Limb (tissue), 2 donors: ENCODE measurements around the gene ANKFN1.

Experiments
- DNase-seq, 2 donors: peaks; one replicate each; pipeline ENCODE4 v3.0.0-alpha.2; 2016; ENCODE audit errors: extremely low spot score in 2 of 2

Gene ANKFN1

GRCh38 chr17:56146534-56146933 is 6.7 kb upstream of the ANKFN1 start:
- DNase-seq = no peak

DNA sequence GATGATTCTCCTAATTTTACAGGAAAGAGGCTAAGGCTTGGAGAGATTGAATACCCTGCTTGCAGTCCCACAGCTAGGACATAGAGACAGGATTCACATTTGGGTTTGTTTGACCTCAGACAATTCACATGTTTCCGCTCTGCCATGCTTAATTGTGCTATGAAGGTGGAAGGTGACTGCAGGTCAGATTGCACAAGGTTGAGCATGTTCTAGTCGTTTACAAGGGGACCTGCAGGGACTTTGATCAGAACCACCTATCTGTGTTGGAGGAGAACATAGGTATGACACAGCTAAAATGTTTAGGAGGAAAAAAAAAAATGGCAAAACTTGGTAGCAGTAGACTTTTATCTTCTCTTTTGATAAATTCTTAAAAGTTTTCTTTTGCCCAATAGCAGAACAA is 4.9 kb upstream of the ANKFN1 start:
- DNase-seq = no peak

- no peak for DNase-seq
These were observed 3.8 kb upstream of the ANKFN1 start for GRCh38 chr17:56149266-56150036.

- no peak for DNase-seq
These were observed 2.6 kb upstream of the ANKFN1 start for GRCh38 chr17:56150649-56151048.

DNA sequence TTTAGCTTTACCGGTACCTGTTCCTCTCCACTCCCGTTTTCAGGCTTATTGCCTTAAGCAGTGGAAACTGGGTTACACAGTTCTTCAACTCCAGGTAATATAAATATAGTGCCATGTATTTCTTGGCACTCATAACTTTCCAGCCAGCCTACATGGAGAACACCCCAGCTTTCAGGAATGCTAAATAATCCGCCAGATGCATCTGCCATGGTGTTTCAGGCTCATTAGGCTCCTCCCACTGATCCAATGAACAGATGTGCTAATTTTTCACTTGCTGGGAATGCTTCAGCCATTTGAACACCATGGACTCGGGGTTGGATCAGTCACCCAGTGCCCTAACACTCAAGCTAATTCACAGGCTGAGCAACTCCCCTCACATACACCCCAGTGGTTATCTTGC is 4.6 kb downstream of the ANKFN1 start:
- no peak for DNase-seq

- no peak for DNase-seq
These were observed 5.1 kb downstream of the ANKFN1 start for GRCh38 chr17:56158344-56158743.

DNA sequence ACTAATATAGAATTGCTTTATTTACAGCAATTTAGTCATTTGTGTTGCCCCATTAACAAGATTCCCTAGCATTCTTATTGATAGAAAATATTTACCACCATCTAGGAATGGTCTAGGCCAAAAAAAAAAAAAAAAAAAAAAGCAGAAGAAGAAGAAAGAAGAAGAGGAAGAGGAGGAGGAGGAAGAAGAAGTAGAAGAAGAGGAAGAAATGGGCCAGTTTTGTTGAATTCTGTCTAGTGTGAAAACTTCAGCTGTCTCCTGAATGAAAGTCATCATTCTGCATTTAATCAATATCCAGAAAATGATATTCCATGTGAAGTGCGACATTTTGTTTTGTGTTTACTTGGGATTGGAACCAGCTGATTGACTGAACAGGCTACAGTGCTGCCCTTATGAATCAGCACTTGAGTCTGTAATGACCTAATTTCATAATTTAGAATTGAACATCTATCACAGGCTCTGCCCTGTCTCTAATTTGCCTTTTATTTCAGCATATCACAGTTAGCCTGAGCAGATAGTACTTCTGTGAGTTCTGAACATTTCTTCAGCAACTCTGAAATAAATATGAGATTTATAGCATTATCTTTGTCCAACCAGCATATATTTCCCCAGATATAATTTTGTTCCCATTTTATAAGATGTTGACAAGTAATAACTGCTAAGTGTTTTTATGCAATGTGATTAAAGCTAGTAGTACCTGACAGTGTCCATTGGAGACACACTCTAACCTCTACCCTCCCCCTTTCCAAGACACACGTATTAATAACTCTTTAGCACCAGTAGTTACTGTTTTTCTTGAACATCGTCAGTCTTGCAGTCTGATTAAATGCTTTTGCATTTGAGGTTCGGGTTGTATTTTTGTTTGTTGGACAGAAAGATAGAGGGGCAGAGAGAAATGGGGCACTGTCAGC is 5.9 kb downstream of the ANKFN1 start:
- no peak for DNase-seq

DNA sequence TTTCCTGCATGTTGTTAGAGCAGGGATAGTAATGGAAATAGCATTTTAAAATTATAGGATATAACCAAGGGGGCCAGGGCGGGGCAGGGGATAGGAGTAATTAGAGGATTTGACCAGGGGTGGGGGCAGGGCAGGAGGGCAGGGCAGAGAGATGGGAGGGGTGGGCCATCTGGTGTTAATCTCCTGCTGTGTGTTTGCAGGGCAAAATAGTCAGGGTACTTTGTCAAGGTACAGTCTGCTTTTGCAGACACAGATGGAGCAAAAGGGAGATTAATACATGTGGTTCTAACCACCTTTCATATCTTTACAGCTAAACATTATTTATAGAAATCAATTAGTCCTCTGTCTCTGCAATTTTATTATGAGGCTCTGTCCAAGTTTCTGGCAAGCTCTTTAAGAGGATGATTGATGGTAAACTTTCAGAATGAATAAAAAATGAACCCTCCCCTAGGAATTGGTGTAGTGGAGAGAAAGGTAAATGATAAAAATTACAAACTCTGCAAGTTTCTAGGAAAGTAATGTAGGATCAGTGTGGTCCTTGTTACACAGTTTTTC is 6.6 kb downstream of the ANKFN1 start:
- DNase-seq = no peak

DNA sequence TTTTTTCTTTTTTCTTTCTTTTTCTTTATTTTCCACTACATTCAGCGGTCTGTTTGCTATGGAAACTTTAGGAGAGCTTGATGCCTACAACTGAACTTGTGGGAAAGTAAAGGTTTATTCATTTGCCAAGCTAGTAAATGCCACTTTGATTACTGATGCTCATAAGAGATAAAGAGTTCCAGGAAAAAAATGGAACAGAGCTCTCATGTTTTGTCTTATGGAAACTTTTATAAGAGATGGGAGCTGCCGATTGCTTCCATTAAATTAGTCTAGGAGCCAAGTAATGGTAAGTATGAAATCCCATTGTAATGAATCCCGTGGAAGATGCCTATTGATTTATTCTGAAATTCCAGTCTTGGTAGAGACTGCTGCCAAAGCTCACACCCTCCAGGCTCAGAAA is 7.1 kb downstream of the ANKFN1 start:
- DNase-seq = no peak

- no peak for DNase-seq
These were observed 11.9 kb downstream of the ANKFN1 start for GRCh38 chr17:56165072-56165641.

GRCh38 chr17:56167491-56167890 is 14.2 kb downstream of the ANKFN1 start:
- no peak for DNase-seq

DNA sequence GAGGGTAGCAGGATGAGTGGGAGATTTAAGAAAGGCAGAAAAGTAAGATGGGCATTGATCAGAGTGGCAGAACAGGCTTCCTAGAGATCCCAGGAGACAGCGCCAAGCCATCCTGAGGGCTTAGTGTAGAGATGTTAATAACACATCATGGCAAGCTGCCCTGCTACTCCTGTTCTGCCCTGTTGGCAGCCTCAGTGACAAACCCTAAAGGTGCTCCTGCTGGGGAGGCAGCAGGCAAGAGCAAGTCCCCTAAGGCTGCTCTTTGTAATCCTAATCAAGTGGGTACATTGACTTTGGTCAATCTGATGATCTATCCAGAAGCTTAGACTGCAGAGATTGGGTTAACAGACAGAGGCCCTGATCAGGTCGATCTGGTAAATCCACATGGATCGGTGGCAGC is 16.3 kb downstream of the ANKFN1 start:
- no peak for DNase-seq

DNA sequence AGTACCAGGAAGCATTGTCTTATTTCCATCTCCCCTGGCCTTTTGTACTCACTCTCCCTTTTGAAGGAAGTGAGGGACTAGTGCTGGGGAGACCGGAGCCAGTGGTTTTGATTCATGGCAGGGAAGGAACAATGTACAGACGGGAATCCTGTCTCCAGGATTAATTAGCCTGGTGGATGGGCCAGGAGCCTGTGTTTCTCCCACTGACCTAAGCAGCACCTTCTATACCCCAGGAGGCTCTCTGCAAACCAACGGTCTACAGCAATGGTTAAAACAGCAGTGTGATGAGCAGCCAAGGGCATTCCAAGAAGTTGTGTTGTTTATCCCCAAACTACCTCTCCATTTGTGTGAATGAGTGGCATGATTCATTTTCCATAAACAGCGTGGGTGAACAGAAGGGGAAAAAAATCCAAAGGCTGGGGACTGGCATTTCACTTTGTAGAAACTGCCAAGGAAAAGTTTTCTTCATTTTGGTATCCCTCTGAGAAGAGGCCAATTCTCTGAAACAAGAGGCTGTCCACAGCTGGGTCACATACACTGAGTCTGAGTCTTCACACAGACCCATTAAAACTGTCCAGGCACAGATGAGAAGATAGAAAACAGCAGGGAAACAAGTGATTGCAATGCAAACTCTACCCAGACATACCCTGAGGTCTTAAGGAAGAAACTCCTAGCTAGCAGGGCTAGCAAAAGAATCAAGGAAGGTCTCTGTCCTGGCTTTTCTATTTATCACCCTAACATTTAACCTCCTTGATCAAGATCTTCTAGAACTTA is 18.1 kb downstream of the ANKFN1 start:
- DNase-seq = no peak

DNA sequence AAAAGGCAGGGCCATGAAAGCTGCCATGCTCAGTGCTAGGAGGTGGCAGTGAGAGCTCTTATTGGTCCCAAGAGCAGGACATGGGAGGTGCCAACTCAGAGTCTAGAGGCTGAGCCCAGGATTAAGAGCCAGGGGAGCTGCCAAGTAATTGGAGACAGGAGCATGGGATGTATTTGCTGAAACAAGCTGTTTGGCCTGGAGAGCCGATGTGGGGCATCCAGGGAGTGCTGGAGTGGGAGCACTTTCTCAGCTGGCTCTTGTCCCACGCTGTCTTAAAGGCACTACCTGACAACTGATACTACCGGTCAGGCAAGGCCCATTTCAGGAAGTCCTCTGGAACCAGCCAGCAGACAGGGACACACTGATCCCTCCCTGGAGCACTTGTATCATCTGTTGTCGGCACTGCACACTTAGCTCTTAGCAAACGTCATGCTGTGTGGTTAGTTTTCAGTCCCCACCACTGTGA is 19.3 kb downstream of the ANKFN1 start:
- DNase-seq = peak; percentile 41 to 57

DNA sequence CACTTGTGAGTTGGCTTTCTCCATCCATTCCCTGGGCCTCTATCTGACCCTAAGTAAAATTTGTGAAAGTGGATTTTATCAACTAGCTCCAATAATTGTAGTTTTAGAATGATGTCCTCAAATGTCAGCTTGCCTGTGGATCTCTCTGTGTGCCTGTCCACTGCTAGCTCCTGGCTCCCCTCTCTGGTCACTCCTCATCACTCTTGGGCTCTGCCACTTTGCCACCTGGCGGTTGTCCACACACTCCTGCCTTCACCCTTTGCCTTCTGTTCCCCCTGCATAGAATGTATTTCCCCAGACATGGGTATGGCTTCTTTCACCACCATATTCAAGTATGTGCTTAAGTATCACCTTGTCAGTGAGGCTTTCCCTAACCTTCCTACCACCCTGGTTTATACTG is 19.8 kb downstream of the ANKFN1 start:
- no peak for DNase-seq

- DNase-seq = peak in 1 of 2 donors; percentile 28
These were observed 20.9 kb downstream of the ANKFN1 start for GRCh38 chr17:56173958-56174835.

GRCh38 chr17:56175299-56175955 is 22.2 kb downstream of the ANKFN1 start:
- no peak for DNase-seq

DNA sequence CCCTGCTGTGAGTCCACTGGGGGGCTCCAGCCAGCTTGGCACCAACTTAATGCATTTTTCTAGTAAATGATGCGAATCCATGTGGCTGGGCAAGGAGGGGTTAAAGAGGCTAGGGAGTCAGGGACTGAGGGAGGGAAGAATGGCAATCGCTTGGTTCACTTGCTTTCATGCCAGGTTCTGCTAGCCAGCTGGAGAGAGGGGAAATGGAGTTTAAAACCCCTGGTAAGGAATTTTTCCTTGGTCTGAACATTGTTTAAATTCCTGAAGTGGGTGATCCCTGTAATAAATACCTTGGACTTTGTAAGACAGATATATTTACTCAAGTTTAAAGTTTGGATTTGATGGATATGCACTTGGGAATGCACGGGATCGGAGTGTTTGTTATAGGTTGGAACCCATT is 22.8 kb downstream of the ANKFN1 start:
- DNase-seq = peak in 1 of 2 donors; percentile 36

DNA sequence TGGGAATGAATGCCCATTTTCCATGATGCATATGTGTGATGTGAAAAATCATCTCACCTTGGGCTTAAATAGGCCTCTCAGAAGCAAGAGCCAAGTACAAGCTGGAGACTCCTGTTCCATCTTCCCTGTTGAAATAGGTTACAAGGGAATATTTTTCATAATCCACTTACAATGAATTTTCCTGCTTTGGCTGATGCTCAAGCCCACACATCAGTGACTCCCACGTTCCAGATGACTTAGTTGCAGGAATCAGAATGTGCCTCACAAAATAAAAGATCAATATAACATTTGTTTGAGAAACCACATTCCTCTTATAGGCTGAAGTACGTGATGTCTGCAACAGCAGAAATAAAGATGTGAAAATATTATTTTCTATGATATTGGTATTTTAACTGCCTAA is 24.1 kb downstream of the ANKFN1 start:
- DNase-seq = no peak

DNA sequence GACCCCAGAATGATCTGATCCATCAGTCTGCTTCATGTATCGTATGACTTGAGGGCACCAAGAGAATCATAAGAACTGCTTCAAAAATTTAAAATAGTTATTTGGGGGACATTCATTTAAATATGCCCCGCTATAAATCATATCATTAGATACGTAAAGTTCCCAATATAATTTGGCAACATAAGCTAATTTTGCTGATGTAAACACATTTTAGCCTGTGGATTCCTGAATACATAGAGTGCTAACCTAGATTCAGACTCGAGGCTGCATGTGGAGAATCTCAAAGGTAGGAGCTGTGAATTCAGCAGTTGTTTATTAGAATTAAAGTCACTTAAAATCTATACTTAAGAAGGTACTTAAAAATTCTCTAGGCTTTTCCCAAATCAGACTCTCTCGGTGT is 24.9 kb downstream of the ANKFN1 start:
- no peak for DNase-seq
